ENCODE data around the gene ADAMTS12. TPM values are rescaled to one million over a fixed set of nuclear protein-coding genes. Genes with fewer than 3 reads are reported as not detected.

Gene ADAMTS12
- polyA plus RNA-seq, 1 donor (not counting 4 experiments of a cell fraction or from before 2014, with no cell fraction given), result 0.49 TPM

- H3K4me2 ChIP-seq (ENCODE audit: control insufficient read depth, extremely low read depth, insufficient read depth, low read depth, low read length), result no peak overlapping the region
- TF ChIP-seq, protein P1, sequence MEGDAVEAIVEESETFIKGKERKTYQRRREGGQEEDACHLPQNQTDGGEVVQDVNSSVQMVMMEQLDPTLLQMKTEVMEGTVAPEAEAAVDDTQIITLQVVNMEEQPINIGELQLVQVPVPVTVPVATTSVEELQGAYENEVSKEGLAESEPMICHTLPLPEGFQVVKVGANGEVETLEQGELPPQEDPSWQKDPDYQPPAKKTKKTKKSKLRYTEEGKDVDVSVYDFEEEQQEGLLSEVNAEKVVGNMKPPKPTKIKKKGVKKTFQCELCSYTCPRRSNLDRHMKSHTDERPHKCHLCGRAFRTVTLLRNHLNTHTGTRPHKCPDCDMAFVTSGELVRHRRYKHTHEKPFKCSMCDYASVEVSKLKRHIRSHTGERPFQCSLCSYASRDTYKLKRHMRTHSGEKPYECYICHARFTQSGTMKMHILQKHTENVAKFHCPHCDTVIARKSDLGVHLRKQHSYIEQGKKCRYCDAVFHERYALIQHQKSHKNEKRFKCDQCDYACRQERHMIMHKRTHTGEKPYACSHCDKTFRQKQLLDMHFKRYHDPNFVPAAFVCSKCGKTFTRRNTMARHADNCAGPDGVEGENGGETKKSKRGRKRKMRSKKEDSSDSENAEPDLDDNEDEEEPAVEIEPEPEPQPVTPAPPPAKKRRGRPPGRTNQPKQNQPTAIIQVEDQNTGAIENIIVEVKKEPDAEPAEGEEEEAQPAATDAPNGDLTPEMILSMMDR (optimal IDR thresholded peaks at IDR 0.05 in 1 of 3, IDR thresholded peaks at IDR 0.05 in 1 of 3, conservative IDR thresholded peaks at IDR 0.05 in 1 of 3; ENCODE audit: extremely low read depth in 1 of 3, insufficient read depth in 2 of 3, low read length in 3 of 3), result no peak
- TF ChIP-seq EZH2 (IDR thresholded peaks at IDR 0.05; ENCODE audit: low read length), result no peak
- no peaks in the 10 kb centered on the region for H3K27me3 ChIP-seq (ENCODE audit: control insufficient read depth, extremely low read depth, insufficient read depth, low read length)
- FAIRE-seq, result no peak
- dilution Hi-C loops (cut with MboI; ENCODE audit: extremely low pct_ligation_motif_present, low sequenced_read_pairs), result no loop called here
- H3K9me3 ChIP-seq (ENCODE audit: control insufficient read depth, low read depth, low read length), result no peaks in the 10 kb centered on the region
- no peaks in the 10 kb centered on the region for H3K4me1 ChIP-seq (ENCODE audit: control insufficient read depth, extremely low read depth, insufficient read depth, low read length)
- H3K9ac ChIP-seq (ENCODE audit: control insufficient read depth, extremely low read depth, insufficient read depth, low read length), result no peak overlapping the region
- no peaks in the 10 kb centered on the region for H3K9me1 ChIP-seq (ENCODE audit: control insufficient read depth, extremely low read depth, insufficient read depth, low read length)
- H3K36me3 ChIP-seq (ENCODE audit: control insufficient read depth in 2 of 2, extremely low read depth in 1 of 2, insufficient read depth in 2 of 2, low read length in 2 of 2), result no peaks in the 10 kb centered on the region
- DNase-seq (ENCODE audit: low read depth, low spot score), result no peak
- no peaks in the 10 kb centered on the region for H3K79me2 ChIP-seq (ENCODE audit: control insufficient read depth, insufficient read depth, low read length)
- H3K4me3 ChIP-seq (ENCODE audit: control insufficient read depth in 2 of 3, extremely low read depth in 1 of 3, insufficient read depth in 2 of 3, low read depth in 1 of 3, low read length in 3 of 3), result no peak overlapping the region
- H2AFZ ChIP-seq (ENCODE audit: control insufficient read depth, low read length), result no peak overlapping the region
- no peaks in the 10 kb centered on the region for H4K20me1 ChIP-seq (ENCODE audit: control insufficient read depth, extremely low read depth, insufficient read depth, low read length)
- H3K27ac ChIP-seq (ENCODE audit: control insufficient read depth, insufficient read depth, low read length), result no peak overlapping the region
Observed at GRCh38 chr5:33848554-33848953, 43.2 kb downstream of the ADAMTS12 start.

DNA sequence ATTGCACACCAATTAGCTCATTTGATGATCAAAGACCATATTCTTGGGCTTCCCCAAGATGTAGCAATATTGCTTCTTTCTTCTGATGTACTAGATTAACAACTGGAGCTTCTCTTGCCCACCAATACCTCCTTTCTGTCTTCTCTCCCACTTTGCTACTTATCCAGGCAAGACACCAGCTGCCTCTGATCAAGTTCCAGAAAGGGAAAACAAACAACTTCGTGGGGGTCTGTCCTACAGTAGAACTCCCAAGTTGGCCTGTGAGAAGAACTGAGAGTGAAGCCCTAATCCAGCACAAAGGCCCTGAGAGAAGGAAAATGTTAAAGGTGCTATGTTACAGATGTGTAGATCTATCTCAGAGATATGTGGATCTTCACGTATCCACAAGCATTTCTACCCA lies 44.9 kb downstream of the ADAMTS12 start:
- dilution Hi-C loops (cut with MboI; ENCODE audit: extremely low pct_ligation_motif_present, low sequenced_read_pairs), result no loop called here
- H3K4me1 ChIP-seq (ENCODE audit: control insufficient read depth, extremely low read depth, insufficient read depth, low read length), result peaks cover 3% of the 10 kb centered on the region
- H3K9me1 ChIP-seq (ENCODE audit: control insufficient read depth, extremely low read depth, insufficient read depth, low read length), result no peaks in the 10 kb centered on the region
- FAIRE-seq (no peak), DNase-seq (ENCODE audit: low read depth, low spot score) (no peak)
- H3K27ac ChIP-seq (ENCODE audit: control insufficient read depth, insufficient read depth, low read length), result no peak overlapping the region
- H3K9ac ChIP-seq (ENCODE audit: control insufficient read depth, extremely low read depth, insufficient read depth, low read length), result no peak overlapping the region
- no peak overlapping the region for H3K4me2 ChIP-seq (ENCODE audit: control insufficient read depth, extremely low read depth, insufficient read depth, low read depth, low read length)
- no peaks in the 10 kb centered on the region for H3K36me3 ChIP-seq (ENCODE audit: control insufficient read depth in 2 of 2, extremely low read depth in 1 of 2, insufficient read depth in 2 of 2, low read length in 2 of 2)
- TF ChIP-seq, protein P1 (optimal IDR thresholded peaks at IDR 0.05 in 1 of 3, IDR thresholded peaks at IDR 0.05 in 1 of 3, conservative IDR thresholded peaks at IDR 0.05 in 1 of 3; ENCODE audit: extremely low read depth in 1 of 3, insufficient read depth in 2 of 3, low read length in 3 of 3), result no peak
- no peak for TF ChIP-seq EZH2 (IDR thresholded peaks at IDR 0.05; ENCODE audit: low read length)
- no peaks in the 10 kb centered on the region for H3K27me3 ChIP-seq (ENCODE audit: control insufficient read depth, extremely low read depth, insufficient read depth, low read length)
- no peaks in the 10 kb centered on the region for H3K79me2 ChIP-seq (ENCODE audit: control insufficient read depth, insufficient read depth, low read length)
- no peak overlapping the region for H2AFZ ChIP-seq (ENCODE audit: control insufficient read depth, low read length)
- no peaks in the 10 kb centered on the region for H3K9me3 ChIP-seq (ENCODE audit: control insufficient read depth, low read depth, low read length)
- no peaks in the 10 kb centered on the region for H4K20me1 ChIP-seq (ENCODE audit: control insufficient read depth, extremely low read depth, insufficient read depth, low read length)
- no peak overlapping the region for H3K4me3 ChIP-seq (ENCODE audit: control insufficient read depth in 2 of 3, extremely low read depth in 1 of 3, insufficient read depth in 2 of 3, low read depth in 1 of 3, low read length in 3 of 3)
